Raji (cell line): Measurements from ENCODE around the gene LIN54.

Source experiments
- POLR2A ChIP-seq: IDR thresholded peaks from 2 replicates; pipeline ENCODE4 v1.6.1; 2011; ENCODE audit warnings: low read depth, low read length, control low read depth; ENCODE audit not compliant: insufficient read depth

Gene LIN54

DNA sequence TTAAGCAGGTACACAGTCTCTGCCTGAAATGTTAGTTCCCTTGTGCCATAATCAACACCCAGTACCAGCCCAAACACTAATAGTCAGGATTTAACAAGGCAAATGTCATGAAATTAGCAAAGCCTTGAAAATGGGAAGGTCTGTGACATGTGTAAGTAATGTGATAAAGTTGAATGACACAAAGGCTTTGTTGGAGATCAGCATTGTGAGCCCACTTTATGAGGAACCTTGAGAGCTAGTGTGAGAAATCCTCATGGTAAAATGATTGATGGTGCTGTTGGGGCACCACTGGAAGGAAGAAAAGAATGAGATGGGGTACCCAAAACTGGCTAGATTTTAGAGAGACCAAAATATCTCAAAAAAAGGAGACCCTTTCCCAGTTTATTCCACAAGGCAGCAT is 3.3 kb upstream of the LIN54 start:
- TF ChIP-seq POLR2A, result no peak

DNA sequence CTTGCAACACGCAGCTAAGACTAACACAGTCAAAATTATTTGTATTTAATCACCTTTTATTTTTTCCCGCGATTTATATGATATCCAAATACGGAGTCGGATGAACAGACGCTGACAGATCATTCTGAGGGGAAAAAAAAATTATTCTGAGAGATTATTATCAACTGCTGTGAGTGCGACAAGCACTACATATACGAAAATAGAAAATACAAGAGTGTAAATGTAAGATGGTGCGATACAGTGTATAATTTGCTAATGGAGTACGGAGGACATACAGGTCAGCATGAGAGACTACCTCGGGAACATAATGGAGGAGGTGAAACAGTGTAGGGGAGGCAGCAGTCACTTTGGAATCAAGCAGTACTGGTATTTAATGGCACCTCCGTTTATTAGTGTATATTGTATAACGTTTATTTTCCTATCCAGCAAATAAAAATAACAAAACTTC is 2.8 kb upstream of the LIN54 start:
- TF ChIP-seq POLR2A, result no peak

DNA sequence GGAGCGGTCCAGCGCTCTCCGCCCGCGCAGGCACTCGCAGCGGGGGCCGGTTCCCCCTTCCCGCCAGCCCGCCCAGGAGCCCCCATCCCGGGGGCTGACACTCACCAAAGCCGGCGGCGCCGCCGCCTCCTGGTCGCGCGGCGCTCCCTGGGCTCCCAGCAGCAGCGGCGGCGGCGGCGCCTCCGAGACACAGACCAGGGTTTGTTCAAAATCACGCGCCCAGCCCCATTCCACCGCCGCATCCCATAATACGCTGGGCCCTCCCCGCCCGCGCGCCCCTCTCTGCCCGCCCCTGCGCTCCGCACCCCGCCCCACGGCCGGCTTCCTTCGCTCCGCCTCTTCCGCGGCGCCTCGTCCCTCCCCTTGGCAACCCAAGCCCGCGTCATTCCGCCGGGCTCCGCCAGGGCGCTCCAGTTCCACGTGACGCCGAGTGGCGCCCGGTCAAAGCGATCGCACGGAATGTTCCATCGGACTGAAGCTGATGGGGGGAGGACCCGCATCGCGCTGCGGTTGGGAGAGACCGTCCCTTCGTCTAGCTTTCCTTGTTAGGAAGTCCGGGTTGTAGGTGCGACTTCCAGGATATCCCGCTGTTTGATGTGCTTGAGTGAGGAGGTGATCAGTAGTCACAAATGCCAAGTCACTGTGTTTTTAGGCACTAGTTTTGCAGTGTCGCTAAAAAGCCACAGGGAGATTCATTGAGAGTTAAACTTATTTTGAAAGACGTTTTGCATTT is 2.2 kb upstream of the LIN54 start:
- peak; percentile 72 for TF ChIP-seq POLR2A

DNA sequence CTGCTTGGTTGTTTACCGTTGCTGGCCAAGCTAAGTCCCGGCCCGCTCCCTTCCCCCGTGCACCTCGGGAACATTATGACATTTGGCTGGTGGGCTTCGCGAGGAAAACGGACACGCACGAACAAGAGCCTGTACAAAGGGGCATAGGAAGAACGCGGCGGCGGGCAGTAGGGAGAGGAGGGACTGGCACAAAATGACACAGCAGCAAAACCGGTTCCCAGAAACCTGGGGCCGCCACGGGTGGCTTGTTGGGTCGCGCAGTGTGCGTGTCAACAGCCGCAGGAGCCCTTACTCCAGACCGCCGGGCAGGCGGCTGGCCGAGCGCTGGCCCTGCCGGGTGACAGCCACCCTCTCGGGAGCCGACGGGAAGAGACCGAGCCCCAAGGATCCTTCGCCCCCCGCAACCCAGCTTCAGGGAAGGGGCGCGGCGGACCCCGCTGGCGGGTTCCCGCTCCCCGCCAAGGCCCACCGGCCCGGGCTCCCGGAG is 1.6 kb upstream of the LIN54 start:
- no peak for TF ChIP-seq POLR2A

DNA sequence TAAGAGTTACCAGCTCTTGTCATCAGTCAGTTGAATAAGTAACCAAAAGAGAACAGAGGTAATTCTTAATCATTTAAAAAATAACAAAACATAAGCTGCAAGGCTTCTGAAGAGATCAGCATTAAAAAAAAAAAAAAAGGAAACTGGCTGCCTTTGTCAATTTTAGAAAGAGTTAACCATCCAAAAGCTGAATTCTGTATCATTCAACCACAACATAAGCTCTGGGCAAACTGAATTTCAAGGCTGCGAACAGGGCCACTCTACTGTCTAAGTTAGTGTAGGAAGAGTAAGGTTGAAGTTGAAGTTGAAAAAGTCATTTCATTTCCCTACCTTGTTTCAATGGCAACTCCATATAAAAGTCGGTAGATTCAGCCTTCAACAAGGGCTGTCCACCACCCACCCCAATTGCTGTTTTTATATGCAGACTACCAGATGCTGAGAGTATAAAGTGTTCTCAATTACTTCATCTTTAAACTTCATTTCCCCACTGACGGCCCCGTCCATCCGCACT is 1.1 kb upstream of the LIN54 start:
- no peak for TF ChIP-seq POLR2A

DNA sequence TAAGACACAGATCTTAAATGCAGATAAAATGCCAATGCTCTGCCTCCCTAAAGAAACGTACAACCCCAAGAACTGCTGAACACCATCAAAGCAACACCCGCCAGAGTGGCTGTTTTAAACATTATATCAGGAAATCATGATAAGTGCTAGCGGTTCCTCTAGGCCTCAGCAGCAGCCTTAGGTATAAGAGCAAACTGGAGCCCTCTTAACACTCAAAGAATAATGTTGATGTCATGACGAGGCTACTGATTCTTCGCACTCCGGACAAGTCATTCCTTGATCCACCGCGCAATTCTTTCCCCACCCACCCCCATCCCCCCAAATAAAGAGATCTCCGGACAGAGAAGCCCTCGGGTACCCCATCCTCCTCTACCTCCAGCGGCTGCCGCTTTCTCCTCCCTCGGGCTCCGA is 507 bp downstream of the LIN54 start:
- TF ChIP-seq POLR2A, result no peak

DNA sequence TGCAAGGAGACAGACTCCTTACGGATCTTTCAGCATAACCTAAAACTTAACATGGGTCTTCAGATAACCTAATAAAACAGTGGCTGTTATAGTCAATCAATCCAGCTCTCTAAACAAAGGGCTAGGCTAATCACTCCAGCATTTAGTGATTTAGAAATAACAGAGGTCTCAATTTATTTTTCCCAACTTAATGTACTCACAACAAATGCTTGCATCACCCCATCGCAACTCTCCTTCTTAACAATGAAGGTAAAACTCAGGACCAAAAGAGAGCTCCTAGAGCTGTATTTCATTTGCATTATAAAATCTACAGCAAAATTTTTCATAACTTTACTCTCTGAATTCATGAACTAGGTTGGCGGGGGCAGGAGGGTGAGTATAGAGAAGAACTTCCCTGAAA is 1.1 kb downstream of the LIN54 start:
- TF ChIP-seq POLR2A, result no peak

DNA sequence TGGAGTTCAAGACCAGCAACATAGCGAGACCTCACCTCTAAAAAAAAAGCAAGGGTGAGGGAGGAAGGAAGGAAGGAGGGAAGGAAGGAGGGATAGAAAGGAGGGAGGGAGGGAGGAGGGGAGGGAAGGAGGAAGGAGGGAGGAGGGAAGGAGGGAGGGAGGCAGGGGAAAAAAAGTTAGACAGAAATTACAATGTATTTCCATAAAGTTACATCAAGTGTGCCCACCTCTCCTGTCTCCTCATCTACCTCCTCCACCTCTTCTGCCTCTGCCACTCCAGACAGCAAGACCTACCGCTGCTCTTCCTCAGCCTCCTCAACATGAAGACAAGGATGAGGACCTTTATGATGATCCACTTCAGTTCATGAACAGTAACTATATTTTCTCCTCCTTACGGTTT is 8.3 kb downstream of the LIN54 start:
- no peak for TF ChIP-seq POLR2A

DNA sequence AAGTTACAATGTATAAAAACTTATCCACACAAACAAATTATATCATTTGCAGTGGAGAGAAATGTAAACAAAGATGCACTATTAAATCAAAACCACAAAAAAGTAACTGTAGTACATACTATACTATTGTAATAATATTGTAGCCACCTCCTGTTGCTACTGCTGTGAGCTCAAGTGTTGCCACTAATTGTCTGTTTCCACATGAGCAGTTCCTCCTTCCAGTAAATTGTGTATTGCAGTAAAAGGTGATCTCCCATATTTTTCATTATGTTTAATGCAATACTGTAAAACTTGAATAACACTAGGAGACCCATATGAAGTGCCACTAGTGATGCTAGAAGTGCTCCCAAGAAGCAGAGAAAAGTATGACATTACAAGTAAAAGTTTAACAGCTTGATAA is 11.7 kb downstream of the LIN54 start:
- TF ChIP-seq POLR2A, result no peak

DNA sequence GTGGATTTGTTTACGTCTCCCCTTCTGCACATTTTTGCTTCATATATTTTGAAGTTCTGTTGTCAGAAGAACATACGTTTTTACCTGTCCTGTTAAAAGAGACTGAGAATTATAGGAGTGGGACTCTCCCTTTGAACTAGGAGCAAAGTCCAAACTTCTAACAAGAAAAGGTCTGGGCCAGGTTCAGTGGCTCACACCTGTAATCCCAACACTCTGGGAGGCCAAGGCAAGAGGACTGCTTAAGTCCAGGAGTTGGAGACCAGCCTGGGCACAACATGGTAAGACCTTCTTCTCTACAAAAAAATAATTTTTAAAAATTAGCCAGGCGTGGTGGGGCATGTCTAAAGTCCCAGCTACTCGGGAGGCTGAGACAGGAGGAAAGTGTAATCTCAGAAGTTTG is 15.8 kb downstream of the LIN54 start:
- no peak for TF ChIP-seq POLR2A

DNA sequence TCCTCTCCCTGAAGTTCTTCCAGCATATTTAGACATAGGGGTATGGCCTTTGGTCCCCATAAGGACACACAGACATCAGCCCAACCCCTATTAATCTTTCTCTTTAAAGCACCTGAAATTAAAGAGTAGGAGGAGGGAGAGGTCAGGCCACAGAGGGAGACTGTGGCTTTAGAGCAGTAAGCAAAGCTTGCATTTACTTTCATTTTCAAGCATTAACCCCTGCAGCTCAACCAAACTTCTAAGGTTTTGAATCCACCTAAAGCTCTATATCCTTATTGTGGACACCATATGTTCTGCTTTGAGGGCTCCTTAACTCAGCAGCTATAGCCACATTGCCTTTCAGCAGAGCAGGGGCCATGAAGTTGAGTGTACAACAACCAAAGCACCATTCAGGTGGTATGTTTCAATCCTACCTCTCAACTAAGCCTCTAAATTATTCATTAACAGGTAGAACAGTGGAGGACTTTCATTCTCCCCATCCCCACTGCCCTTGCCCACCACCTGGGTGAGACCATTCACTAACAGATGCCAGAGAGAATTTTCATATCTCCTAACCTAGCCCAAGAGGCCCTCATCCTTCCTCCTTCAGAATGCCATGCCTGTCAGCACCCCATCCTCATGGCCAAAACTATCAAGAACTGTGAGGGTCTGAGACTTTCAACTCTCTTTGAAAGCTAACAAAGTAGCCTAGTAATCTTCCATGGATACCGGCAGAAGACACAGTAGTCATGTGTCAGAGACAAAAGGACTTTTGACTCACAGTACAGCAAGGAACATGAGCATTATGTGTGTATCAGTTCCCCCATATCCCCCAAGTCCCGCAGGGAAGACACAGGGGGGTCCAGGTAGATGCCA is 20.8 kb downstream of the LIN54 start:
- TF ChIP-seq POLR2A, result no peak

DNA sequence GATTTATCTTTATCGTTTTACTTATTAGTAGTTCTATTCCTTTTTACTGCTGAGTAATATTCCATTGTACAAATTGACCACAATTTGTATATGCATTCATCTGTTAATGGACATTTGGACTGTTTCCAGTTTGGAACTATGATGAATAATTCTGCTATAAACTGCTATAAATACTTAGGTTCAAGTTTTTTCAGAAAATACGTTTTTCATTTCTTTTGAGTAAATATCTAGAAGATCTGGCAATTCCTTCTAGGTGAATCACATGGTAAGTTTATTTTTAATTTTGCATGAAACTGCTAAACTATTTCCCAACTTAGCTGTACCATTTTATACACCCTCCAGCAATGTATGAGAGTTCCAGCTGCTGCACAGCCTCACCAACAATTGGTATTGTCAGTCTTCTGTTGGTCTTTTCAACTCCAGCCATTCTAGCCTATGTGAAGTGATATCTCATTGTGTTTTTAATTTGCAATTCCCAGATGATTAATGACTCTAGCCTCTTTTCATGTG is 22.2 kb downstream of the LIN54 start:
- no peak for TF ChIP-seq POLR2A

DNA sequence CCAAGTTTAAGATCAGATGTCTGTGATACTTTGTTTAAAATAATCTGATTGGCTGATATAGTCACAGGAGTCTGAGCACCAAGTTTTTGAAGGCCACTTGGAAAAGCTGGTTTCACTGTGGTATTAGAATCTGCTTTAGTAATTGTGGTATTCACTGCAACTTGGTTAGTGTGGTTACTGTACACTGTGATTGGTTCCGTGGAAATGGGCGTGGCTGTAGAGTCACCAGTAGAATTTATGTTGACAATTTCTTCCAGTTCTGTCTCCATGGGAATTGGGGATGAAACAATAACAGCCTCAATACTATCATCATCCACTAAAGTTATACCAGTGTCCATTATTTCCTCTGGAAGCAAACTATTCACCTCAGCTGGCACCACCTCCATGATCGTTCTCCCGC is 26.2 kb downstream of the LIN54 start:
- no peak for TF ChIP-seq POLR2A

DNA sequence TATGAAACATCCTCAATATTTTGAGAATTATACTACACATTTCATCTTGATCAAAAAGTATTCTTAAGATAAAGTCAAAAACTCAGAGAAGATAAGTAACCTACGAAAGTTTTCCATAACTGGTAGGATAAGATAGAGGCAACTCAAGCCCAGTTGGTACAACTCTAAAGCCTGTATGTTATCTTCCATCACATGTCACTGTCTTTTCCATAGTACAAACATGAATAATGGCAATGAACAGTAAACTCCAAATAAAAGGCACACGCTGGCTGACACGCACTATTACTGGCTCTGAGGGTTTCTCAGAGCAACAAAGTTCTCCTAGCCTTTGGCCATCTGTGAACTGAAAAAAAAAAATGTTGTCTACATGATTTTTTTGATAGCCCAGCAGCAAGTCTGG is 27.2 kb downstream of the LIN54 start:
- TF ChIP-seq POLR2A, result no peak

DNA sequence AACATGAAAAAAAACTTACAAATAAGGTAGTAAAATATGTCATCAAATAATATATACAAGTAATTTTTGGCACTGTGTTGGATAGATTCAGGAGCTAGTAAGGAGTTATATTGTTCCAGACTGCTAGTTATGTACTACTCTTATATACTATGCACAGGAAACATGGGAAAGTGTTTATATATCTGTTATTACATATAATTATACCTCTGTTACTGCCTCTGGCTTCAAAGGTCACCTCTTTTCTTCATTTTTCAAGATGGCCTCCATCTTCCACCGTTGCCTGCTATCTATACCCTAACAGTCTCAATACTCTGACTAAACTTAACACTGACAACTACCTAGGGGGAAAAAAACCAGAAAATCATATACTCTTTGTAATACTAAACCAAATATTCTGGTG is 29.5 kb downstream of the LIN54 start:
- no peak for TF ChIP-seq POLR2A

DNA sequence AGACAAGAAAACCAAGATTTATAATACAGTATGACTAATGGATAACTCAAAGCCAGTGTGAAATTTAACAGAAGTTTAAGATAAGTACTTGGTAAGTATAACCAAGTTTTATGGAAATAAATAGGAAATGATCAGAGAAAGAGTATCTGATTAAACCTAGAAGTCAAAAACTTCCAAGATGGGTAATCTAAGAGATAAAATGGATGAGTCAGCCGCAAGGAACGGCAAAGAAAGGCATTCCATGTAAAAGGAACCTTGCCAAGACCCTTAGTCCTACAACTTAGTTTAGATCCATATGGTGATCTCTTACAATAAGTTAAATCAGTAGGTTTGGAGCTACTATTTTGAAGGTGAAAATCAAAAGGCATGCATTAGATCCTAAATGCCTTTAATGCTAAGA is 34.8 kb downstream of the LIN54 start:
- TF ChIP-seq POLR2A, result no peak

DNA sequence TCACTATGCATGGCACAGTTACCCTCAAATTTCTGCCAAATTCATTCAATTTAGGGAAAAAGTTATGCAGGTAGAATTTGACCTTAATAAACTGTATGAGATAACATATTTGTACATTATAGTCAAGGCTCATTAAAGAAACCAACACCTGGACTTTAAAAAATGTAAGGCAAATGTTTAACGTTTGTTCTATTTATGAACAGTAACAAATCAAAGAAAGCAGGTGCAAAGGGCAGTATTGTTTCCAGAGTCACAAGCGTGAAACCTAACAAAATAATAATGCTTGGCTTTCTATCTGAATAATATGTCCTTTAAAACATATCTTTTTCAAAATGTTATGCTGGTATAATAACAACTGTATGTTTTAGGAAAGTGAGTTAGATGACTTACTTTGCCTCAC is 41.2 kb downstream of the LIN54 start:
- TF ChIP-seq POLR2A, result no peak

DNA sequence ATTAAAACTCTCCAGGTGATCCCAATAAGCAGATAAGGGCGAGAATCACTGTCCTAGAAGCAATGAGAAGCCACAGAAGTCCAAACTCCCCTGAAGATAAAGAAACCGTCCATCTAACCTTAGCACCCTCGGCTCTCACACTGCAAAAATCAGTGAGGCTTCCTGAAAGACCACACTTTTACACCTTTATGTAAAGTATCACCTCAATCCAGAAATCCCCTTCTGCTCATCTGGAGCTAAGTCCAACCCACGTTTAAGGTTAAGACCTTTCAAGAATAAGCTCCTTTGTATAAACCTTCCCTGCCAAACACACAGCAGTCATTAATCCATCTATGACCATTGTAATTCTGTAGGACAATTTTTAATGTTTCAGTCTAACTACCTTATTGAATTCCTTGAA is 41.7 kb downstream of the LIN54 start:
- TF ChIP-seq POLR2A, result no peak
